IMR-90 (cell line): ENCODE data around the gene HTR3A. TPM values are rescaled to one million over a fixed set of nuclear protein-coding genes. Genes with fewer than 3 reads are reported as not detected.

Experiments used
- ATAC-seq: fragments of 200-7000 bp; cut with Tn5 transposase; 2 replicates; pipeline ENCODE4 v1.9.1; 2020; ENCODE audit warnings: low read depth, mild to moderate bottlenecking, moderate library complexity
- BruUV-seq: library from RNA; stranded (reverse); fragments of 400-500 nt; replicated peaks from 2 replicates; lab custom pipeline; 2021; lab: Mats Ljungman, UMichigan
- CTCF ChIA-PET: fragments of 300-600 bp; formaldehyde crosslinking; extraction: SDS; loops from one replicate; lab custom pipeline; 2021; ENCODE audit warnings: antibody characterized with exemption; lab: Yijun Ruan, JAX
- POLR2A ChIA-PET: fragments of 300-600 bp; sonication (Branson Sonifier 250); formaldehyde crosslinking; loops from one replicate; lab custom pipeline; 2022; ENCODE audit warnings: antibody characterized with exemption; ENCODE audit not compliant: unreplicated experiment; lab: Charles Lee
- DNase-seq: peaks from one replicate; pipeline ENCODE4 v3.0.0; 2013
- H2AFZ ChIP-seq: replicated peaks from 2 replicates; pipeline ENCODE3; 2013; ENCODE audit warnings: low read length, mild to moderate bottlenecking; ENCODE audit not compliant: poor library complexity
- H2AK5ac ChIP-seq: 2 replicates; pipeline ENCODE4 v1.6.1; 2013; ENCODE audit warnings: low read depth, low read length, inconsistent platforms
- H2AK9ac ChIP-seq: replicated peaks from 2 replicates; pipeline ENCODE3; 2013; ENCODE audit warnings: mild to moderate bottlenecking, low read depth, low read length, moderate library complexity; ENCODE audit not compliant: poor library complexity
- H2BK120ac ChIP-seq: 2 replicates; pipeline ENCODE4 v1.6.1; 2013; ENCODE audit warnings: low read depth, low read length, inconsistent platforms
- H2BK15ac ChIP-seq: 3 replicates; pipeline ENCODE4 v1.6.1; 2013; ENCODE audit warnings: low read depth, low read length, inconsistent platforms
- H2BK20ac ChIP-seq: 2 replicates; pipeline ENCODE4 v1.6.1; 2013; ENCODE audit warnings: low read depth, mild to moderate bottlenecking, inconsistent platforms, low read length, moderate library complexity
- H2BK5ac ChIP-seq: 2 replicates; pipeline ENCODE4 v1.6.1; 2013; ENCODE audit warnings: mild to moderate bottlenecking, low read depth, low read length, inconsistent platforms; ENCODE audit not compliant: poor library complexity, severe bottlenecking
- H3K14ac ChIP-seq: replicated peaks from 2 replicates; pipeline ENCODE4 v1.6.1; 2013; ENCODE audit warnings: low read depth, low read length, inconsistent platforms
- H3K18ac ChIP-seq: 2 replicates; pipeline ENCODE4 v1.6.1; 2013; ENCODE audit warnings: low read depth, low read length, control low read depth
- H3K23ac ChIP-seq: 2 replicates; pipeline ENCODE4 v1.6.1; 2013; ENCODE audit warnings: low read depth, low read length, inconsistent platforms
- H3K27ac ChIP-seq: 2 replicates; pipeline ENCODE4 v1.5.1; 2013; ENCODE audit warnings: mild to moderate bottlenecking, control low read depth, low read length; ENCODE audit not compliant: insufficient read depth
- H3K27me3 ChIP-seq: 2 replicates; pipeline ENCODE4 v1.6.1; 2013; ENCODE audit warnings: low read length; ENCODE audit not compliant: control insufficient read depth, insufficient read depth
- H3K36me3 ChIP-seq: 2 replicates; pipeline ENCODE4 v1.6.1; 2013; ENCODE audit warnings: low read length, mixed read lengths; ENCODE audit not compliant: control insufficient read depth, insufficient read depth
- H3K4ac ChIP-seq: 2 replicates; pipeline ENCODE4 v1.6.1; 2013; ENCODE audit warnings: low read depth, low read length, inconsistent platforms
- H3K4me1 ChIP-seq: 2 replicates; pipeline ENCODE4 v1.6.1; 2013; ENCODE audit warnings: low read length, mixed read lengths; ENCODE audit not compliant: control insufficient read depth, insufficient read depth
- H3K4me2 ChIP-seq: 2 replicates; pipeline ENCODE4 v1.6.1; 2013; ENCODE audit warnings: low read depth, mild to moderate bottlenecking, control low read depth, low read length, moderate library complexity
- H3K4me3 ChIP-seq: 2 replicates; pipeline ENCODE4 v1.5.1; 2013; ENCODE audit warnings: low read depth, mild to moderate bottlenecking, control low read depth, low read length, moderate library complexity; ENCODE audit not compliant: insufficient read depth
- H3K56ac ChIP-seq: 2 replicates; pipeline ENCODE4 v1.6.1; 2013; ENCODE audit warnings: low read length, inconsistent platforms; ENCODE audit not compliant: insufficient read depth; ENCODE audit errors: extremely low read depth
- H3K79me1 ChIP-seq, 2 experiments: 2 replicates each; pipeline ENCODE4 v1.6.1; 2013; ENCODE audit warnings: low read length in 2 of 2, inconsistent platforms in 1 of 2, low read depth in 1 of 2
- H3K9ac ChIP-seq: 2 replicates; pipeline ENCODE4 v1.6.1; 2013; ENCODE audit warnings: low read depth, low read length, control low read depth
- H3K9me1 ChIP-seq: 2 replicates; pipeline ENCODE4 v1.6.1; 2013; ENCODE audit warnings: low read length, inconsistent platforms; ENCODE audit not compliant: insufficient read depth
- H3K9me3 ChIP-seq: 2 replicates; pipeline ENCODE4 v1.6.1; 2013; ENCODE audit warnings: low read length; ENCODE audit not compliant: control insufficient read depth, insufficient read depth
- H4K20me1 ChIP-seq: 2 replicates; pipeline ENCODE4 v1.6.1; 2013; ENCODE audit warnings: low read length, inconsistent platforms; ENCODE audit not compliant: insufficient read depth
- H4K5ac ChIP-seq: 2 replicates; pipeline ENCODE4 v1.6.1; 2013; ENCODE audit warnings: mild to moderate bottlenecking, low read depth, low read length, control low read depth
- H4K8ac ChIP-seq, 2 experiments: 2 replicates each; pipeline ENCODE4 v1.6.1; 2013; ENCODE audit warnings: low read depth in 2 of 2, low read length in 2 of 2, control low read depth in 1 of 2, inconsistent platforms in 1 of 2
- H4K91ac ChIP-seq: 2 replicates; pipeline ENCODE4 v1.6.1; 2013; ENCODE audit warnings: low read depth, low read length, inconsistent platforms; ENCODE audit not compliant: insufficient read depth
- ELK1 ChIP-seq: fragments of 150-350 bp; IDR thresholded peaks from 2 replicates; pipeline ENCODE4 v1.6.1; 2016; ENCODE audit warnings: low read depth, mild to moderate bottlenecking, low read length, moderate library complexity, borderline replicate concordance
- MAFK ChIP-seq: IDR thresholded peaks from 2 replicates; pipeline ENCODE4 v1.6.1; 2012; ENCODE audit warnings: low read depth, low read length, improper control_type of control experiment
- USF2 ChIP-seq: fragments of 150-350 bp; IDR thresholded peaks from 2 replicates; pipeline ENCODE4 v1.6.1; 2017; ENCODE audit warnings: mild to moderate bottlenecking, antibody characterized with exemption, low read length, low read depth
- WGBS, 2 experiments: methylation state at CpG; one replicate each; pipeline versions ENCODE4 v1.1.5 to v1.1.7; 2013; ENCODE audit warnings: missing lambda C conversion rate in 2 of 2; ENCODE audit not compliant: insufficient read length in 1 of 2; ENCODE audit errors: extremely low coverage in 2 of 2; 5-methylcytosine and 5-hydroxymethylcytosine counted together
- dilution Hi-C: fragments of 300-500 bp; cut with HindIII; formaldehyde crosslinking; loops from one replicate; pipeline ENCODE4 v1.14.3; 2018; ENCODE audit warnings: low sequenced_read_pairs; ENCODE audit not compliant: unreplicated experiment
- in situ Hi-C: fragments of 300-500 bp; cut with MboI; formaldehyde crosslinking; loops from 3 replicates; pipeline ENCODE4 v1.14.3; 2019; ENCODE audit warnings: low sequenced_read_pairs, inconsistent platforms, mixed read lengths
- intact Hi-C: fragments of 100-400 bp; cut with micrococcal nuclease; formaldehyde crosslinking; loops from 2 replicates; pipeline ENCODE4 v1.10.0; 2022
- polyA plus RNA-seq, 3 experiments: library from polyadenylated mRNA; depleted of rRNA; stranded (reverse); fragments of >200 nt; gene quantifications; 2 replicates each; pipeline ENCODE4 v1.2.3, GENCODE V29; 2012; ENCODE audit warnings: low replicate concordance in 1 of 3
- total RNA-seq: library from RNA; depleted of rRNA; stranded (reverse); fragments of >200 nt; gene quantifications from 2 replicates; pipeline ENCODE4 v1.2.3, GENCODE V29; 2012

Gene HTR3A
- total and polyA plus RNA-seq, 2 of the 4 experiments (the other 2 are of a cell fraction): not detected

GRCh38 chr11:113997473-113997872 lies 22.6 kb downstream of the HTR3A start:
- ChIA-PET POLR2A (no interaction called here), CTCF (no interaction called here)
- Histone ChIP-seq H3K18ac (no peak overlapping the region), H4K8ac (no peak overlapping the region), H3K79me1 (no peaks in the 10 kb centered on the region), H3K56ac (no peak overlapping the region), H3K23ac (no peak overlapping the region), H3K36me3 (no peaks in the 10 kb centered on the region), H3K9me1 (no peaks in the 10 kb centered on the region), H3K9me3 (no peaks in the 10 kb centered on the region), H3K4me3 (no peak overlapping the region), H2BK15ac (no peak overlapping the region), H2AFZ (no peak overlapping the region), H2BK5ac (no peak overlapping the region), H4K91ac (no peak overlapping the region), H2BK20ac (no peak overlapping the region), H3K4me1 (no peaks in the 10 kb centered on the region), H3K14ac (no peak overlapping the region), H3K4ac (no peak overlapping the region), H4K20me1 (no peaks in the 10 kb centered on the region), H2BK120ac (no peak overlapping the region), H3K27ac (no peak overlapping the region), H3K27me3 (no peaks in the 10 kb centered on the region; the same call in 1 of the 2 replicates), H2AK5ac (no peak overlapping the region), H3K9ac (no peak overlapping the region), H4K5ac (no peak overlapping the region), H3K4me2 (no peak overlapping the region), H2AK9ac (no peak overlapping the region)
- dilution Hi-C loops (no loop called here), intact Hi-C loops (no loop called here), in situ Hi-C loops (no loop called here)
- no peak for DNase-seq
- no peak for TF ChIP-seq USF2
- TF ChIP-seq MAFK: no peak
- no peak for TF ChIP-seq ELK1
- ATAC-seq: no peak
- no CpG with 5 or more reads among the region's 3 CpGs for WGBS, 2 experiments
- no TSS peak for BruUV-seq
